NCI-H1694 treated with DMSO at 0.1 percent for 48 hours (cell line): ENCODE results near the gene RAB40A.

Experiments used
- DNase-seq: peaks from one replicate; lab custom pipeline; 2025; lab: John Stamatoyannopoulos, UW

RAB40A gene

DNA sequence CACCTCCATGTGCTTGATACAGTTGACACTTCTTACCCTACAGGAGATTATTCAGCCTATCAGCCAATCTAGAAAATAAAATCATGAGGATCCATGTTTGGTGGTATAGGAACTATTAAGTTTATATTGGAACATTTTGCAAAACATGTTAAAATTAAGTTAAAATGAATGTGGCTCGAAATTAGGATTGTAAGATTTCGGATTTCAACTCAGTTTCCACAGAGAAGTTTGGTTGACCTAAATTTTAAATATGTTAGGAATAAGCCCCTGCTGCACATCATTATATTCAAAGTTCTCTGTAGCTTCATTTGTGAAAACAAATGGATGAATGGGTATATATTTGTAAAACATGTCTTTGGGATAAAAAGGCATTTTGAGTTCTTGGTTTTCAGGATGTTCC is at the start of gene RAB40A:
Gene RAB40A (minus strand): TSS at position 101 of the 400 bp plus-strand sequence. CDS start 18,733 bp downstream, outside the sequence.
- no peak for DNase-seq

- DNase-seq, result no peak
Measured at GRCh38 chrX:103565752-103566151, 46.5 kb upstream of the RAB40A start.

DNA sequence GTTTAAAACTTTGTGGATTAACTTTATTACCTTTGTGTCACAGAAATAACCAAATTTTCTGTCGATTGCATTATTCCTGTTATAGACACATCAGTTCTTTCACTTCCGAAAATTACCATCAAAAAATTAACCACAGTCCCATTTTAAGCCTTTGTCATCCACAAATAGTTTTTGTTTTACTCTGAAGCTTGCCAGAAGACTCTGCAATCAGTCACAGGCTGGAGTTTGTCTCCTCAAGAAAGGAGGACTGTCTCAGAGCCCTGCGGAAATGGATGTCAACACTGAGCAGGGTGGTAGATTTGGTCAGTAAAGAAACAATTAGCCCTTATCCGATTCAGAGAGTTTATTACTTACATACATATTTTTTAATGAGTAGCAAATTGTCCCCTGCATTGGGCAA is 45.9 kb upstream of the RAB40A start:
- DNase-seq, result no peak

DNA sequence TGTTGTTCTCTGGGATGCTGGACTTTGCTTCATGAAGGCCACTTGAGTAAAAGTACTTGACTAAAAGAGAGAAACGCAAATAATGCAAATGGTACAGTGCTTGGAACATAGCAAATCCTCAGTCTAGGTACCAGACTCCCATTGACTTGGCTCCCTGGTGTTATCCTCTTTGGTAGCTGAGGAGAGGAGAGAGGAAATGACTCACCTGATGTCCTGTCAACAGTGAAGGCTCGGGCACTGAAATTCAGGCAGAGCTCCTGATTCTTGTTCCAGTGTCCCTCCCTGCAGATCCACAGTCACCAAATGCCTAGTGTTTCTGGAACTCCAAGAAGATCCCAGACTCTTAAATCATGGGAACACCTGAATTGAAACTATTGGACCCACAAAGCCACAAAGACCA is 43.5 kb upstream of the RAB40A start:
- DNase-seq, result no peak

- no peak for DNase-seq
Measured at GRCh38 chrX:103560256-103560655, 41.0 kb upstream of the RAB40A start.

- DNase-seq, result no peak
Measured at GRCh38 chrX:103556963-103557612, 37.8 kb upstream of the RAB40A start.

GRCh38 chrX:103554687-103555424 is 35.6 kb upstream of the RAB40A start:
- no peak for DNase-seq

GRCh38 chrX:103552236-103552635 is 32.9 kb upstream of the RAB40A start:
- no peak for DNase-seq

DNA sequence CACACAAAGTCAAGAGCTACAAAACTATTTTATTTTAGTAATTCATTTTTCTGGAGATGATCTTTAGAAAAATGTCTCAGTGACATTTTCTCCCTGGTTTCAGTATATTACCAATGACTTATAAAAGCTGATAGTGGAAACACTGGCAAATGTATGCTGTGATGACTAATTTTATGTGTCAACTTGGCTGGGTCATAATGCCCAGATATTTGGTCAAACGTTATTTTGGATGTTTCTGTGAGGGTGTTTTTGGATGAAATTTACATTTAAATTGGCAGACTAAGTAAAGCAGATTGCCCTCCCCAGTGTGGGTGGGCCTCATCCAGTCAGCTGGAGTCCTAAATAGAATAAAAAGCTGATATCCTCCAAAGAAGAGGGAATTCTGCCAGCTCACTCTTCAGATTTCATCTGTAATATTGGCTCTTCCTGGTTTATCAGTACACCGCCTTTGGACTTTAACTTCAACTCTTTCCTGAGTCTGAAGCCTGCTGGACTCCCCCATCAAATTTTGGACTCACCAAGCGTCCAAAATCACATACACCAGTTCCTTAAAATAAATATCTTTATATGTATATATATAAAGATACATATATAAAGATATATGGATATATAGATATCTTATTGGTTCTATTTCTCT is 31.2 kb upstream of the RAB40A start:
- no peak for DNase-seq

GRCh38 chrX:103549916-103550315 is 30.6 kb upstream of the RAB40A start:
- DNase-seq, result no peak

DNA sequence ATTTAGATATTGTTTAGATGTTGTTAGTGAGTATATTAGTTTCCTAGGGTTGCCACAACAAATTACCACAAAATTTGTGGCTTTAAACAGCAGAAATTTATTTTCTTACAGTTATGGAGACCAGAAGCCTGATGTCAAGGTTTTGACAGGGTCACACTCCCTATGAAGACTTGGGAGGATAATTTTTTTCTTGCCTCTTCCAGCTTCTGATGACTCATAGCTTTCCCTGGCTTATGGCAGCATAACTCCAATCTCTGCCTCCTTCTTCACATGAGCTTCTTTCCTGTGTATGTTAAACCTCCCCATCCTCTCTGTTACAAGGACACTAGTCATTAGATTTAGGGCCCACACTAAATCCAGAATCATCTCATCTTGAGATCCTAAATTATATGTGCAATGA is 20.9 kb upstream of the RAB40A start:
- DNase-seq, result no peak

- DNase-seq, result no peak
Measured at GRCh38 chrX:103539695-103540094, 20.4 kb upstream of the RAB40A start.

DNA sequence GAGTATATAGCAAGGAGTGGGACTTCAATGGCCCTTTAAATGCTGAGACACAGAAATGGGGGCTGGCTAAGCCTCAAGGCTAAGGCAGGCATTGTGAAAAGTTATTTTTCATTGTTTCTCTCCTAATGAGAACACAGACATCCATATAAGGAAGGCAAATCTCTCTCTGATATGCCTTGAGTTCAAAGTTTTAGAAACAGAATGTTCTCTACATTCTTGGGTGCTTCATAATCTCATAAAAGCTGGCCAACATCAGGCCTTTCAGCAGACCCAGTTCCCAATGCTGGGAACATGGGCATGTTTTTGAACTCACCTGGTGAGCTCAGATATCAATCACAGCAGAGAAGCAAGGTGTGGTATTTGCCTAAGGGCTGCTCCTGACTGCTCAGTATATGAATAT is 19.4 kb upstream of the RAB40A start:
- no peak for DNase-seq

DNA sequence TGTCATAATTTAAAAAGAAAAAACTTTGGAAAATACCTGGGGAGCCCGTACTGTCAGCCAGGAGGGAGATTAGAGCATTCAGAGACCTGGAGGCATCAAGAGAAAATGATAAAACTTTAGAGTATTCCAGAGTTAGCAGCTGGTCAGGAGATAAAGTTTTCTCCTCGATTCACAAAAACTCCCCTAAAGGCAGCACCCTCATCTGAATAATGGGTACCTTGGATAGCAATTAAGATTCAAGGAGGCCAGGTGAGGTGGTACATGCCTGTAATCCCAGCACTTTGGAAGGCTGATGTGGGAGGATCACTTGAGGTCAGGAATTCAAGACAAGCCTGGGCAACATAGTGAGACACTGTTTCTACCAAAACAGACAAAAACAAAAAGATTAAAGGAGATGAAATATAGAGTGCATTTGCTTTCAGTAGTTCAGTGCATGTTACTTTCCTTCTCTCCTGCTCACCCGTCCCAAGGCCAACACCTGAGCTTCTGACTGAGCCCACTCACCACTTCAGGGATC is 18.6 kb upstream of the RAB40A start:
- no peak for DNase-seq

- DNase-seq, result no peak
Measured at GRCh38 chrX:103536732-103537131, 17.4 kb upstream of the RAB40A start.

GRCh38 chrX:103536071-103536470 is 16.8 kb upstream of the RAB40A start:
- DNase-seq, result no peak

DNA sequence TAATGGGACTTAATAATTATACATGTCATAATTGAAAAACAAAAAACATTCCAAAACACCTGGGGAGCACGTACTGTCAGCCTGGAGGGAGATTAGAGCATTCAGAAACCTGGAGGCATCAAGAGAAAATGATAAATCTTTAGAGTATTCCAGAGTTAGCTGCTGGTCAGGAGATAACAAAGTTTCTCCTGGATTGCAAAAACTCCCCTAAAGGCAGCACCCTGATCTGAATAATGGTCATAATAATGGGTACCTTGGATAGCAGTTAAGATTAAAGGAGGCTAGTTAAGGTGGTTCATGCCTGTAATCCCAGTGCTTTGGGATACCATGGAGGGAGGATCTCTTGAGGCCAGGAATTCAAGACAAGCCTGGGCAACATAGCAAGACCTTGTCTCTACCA is 15.9 kb upstream of the RAB40A start:
- no peak for DNase-seq

DNA sequence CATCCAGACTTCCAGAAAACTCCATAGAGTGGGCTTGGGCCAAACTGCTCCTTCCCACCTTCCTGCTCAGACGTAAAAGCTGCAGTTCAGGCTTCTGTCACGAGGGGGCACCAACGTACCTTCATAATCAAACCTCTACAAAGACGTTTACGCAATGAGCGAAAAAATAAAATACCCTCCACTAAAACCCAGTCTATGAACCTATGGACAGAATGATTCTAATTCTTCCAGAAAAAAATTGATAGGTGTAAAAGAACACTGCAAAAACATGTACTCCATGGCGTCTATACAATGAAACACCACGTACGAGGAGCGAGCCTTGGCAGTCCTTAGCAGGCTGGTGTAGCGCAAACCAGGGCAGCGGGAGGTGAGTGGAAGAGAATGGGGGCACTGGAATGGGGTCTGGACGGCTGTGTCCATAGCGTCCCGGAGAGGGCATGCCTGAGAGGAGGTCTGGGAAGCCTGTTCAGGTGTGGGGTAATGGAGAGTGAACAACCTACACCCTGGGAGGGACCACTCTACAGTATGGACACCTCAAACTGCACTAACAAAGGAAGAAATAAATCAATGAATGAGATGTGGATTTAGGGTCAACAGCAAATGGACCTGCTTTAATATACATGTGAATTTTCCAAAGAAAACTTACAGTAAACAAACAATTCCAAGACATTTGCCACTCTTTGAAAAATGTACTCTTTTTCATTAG is 14.4 kb upstream of the RAB40A start:
- DNase-seq, result peak; percentile 60

DNA sequence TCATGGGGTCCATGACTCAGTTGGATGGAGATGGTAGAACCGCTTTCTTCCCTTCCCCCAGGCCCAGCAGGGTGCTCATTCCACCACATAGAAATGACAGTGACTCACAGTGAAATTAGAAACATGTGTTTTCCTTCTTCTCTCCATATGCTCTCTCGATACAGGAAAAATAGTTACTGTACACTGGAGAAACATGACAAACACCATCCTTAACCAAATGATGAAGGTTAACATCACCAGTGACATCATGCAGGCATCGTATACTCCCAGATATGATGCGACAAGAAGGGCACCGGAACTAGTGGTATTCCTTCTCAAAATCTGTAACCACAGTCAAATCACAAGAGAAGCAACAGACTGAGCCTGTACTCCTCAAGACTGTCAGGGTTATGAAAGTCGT is 11.7 kb upstream of the RAB40A start:
- DNase-seq, result no peak

DNA sequence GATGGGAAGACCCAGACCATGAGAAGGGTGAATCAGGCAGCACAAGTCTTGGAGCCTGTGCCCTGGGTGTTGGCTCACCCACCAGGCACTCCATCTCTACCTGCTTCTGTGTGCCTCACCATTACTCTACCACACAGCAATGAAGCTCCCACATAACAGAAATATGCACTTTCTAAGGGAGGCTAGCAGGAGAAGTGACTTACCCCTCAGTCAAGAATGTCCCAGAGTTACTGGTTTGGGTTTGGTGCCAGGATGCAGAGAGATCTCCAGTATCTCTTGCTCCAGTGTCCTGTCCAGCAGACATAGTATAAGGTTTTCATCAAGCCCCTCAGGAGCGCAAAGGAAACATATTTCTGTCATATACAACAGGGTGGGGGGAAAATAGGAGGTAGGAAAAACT is 11.3 kb upstream of the RAB40A start:
- DNase-seq, result no peak

DNA sequence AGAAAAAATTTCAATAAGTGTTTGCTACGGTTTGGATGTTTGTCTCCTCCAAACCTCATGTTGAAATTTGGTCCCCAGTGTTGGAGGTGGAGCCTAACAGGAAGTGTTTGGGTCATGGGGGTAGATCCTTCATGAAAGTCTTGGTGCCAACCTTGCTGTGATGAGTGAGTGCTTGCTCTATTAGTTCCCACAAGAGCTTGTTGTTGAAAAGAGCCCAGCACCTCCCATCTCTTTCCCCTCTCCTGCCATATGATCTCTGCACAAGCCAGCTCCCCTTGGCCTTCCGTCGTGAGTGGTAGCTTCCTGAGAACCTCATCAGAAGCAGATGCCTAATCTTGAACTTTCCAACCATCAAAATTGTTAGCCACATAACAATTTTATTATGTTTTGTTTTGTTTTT is 10.3 kb upstream of the RAB40A start:
- DNase-seq, result no peak

GRCh38 chrX:103524747-103525146 is 5.5 kb upstream of the RAB40A start:
- no peak for DNase-seq
